PFSK-1 (cell line): Measurements from ENCODE around the gene ITIH5.

Experiments used
- SIN3A ChIP-seq: IDR thresholded peaks from 2 replicates; pipeline ENCODE4 v1.6.1; 2012; ENCODE audit warnings: mild to moderate bottlenecking, low read length, moderate library complexity, borderline replicate concordance; ENCODE audit not compliant: insufficient read depth
- TAF1 ChIP-seq: IDR thresholded peaks from 2 replicates; pipeline ENCODE4 v1.6.1; 2012; ENCODE audit warnings: low read length, control low read depth, borderline replicate concordance; ENCODE audit not compliant: insufficient read depth
- TF ChIP-seq, protein P1 (sequence below), 2 experiments: IDR thresholded peaks; 2 replicates each; pipeline versions ENCODE4 v1.6.1 to v1.8.0; 2011 to 2012; ENCODE audit warnings: low read depth in 2 of 2, low read length in 2 of 2, control low read depth in 1 of 2, inconsistent platforms in 1 of 2, mild to moderate bottlenecking in 1 of 2, moderate library complexity in 1 of 2; ENCODE audit not compliant: insufficient read depth in 1 of 2

DNA sequence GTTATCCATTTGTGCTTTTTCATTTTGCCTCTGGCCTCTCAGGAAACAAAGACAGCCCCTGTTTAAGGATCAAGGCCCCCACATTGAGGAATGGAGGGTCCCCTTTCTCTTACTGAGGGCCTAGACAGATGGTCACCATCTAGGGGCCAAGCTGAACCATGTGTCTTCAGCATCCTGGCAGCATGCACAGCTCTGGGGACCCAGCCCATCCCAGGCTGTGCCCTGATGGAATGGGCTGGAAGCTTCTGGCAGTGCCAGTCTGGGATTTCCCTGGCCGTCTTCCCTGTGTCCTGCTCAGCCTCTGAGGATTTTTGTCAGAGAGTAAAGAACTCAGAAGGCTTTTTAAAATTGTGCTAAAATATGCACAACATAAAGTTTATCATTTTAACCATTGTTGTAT, 116.8 kb downstream of the ITIH5 start:
- no peak for TF ChIP-seq SIN3A
- no peak for TF ChIP-seq TAF1
- TF ChIP-seq, protein P1, sequence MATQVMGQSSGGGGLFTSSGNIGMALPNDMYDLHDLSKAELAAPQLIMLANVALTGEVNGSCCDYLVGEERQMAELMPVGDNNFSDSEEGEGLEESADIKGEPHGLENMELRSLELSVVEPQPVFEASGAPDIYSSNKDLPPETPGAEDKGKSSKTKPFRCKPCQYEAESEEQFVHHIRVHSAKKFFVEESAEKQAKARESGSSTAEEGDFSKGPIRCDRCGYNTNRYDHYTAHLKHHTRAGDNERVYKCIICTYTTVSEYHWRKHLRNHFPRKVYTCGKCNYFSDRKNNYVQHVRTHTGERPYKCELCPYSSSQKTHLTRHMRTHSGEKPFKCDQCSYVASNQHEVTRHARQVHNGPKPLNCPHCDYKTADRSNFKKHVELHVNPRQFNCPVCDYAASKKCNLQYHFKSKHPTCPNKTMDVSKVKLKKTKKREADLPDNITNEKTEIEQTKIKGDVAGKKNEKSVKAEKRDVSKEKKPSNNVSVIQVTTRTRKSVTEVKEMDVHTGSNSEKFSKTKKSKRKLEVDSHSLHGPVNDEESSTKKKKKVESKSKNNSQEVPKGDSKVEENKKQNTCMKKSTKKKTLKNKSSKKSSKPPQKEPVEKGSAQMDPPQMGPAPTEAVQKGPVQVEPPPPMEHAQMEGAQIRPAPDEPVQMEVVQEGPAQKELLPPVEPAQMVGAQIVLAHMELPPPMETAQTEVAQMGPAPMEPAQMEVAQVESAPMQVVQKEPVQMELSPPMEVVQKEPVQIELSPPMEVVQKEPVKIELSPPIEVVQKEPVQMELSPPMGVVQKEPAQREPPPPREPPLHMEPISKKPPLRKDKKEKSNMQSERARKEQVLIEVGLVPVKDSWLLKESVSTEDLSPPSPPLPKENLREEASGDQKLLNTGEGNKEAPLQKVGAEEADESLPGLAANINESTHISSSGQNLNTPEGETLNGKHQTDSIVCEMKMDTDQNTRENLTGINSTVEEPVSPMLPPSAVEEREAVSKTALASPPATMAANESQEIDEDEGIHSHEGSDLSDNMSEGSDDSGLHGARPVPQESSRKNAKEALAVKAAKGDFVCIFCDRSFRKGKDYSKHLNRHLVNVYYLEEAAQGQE (IDR thresholded peaks at IDR 0.05; ENCODE audit: insufficient read depth in 1 of 2, low read depth in 2 of 2, low read length in 2 of 2) = no peak
